GM12801 (cell line): ENCODE measurements around the gene SLC35F6.

Experiments used
- CTCF ChIP-seq: IDR thresholded peaks from one replicate; pipeline ENCODE4 v1.5.1; 2011; ENCODE audit warnings: control low read depth; ENCODE audit not compliant: insufficient read length; ENCODE audit errors: extremely low read depth

The SLC35F6 gene

GRCh38 chr2:26725521-26725820 is 38.6 kb upstream of the SLC35F6 start:
- no peak for TF ChIP-seq CTCF

DNA sequence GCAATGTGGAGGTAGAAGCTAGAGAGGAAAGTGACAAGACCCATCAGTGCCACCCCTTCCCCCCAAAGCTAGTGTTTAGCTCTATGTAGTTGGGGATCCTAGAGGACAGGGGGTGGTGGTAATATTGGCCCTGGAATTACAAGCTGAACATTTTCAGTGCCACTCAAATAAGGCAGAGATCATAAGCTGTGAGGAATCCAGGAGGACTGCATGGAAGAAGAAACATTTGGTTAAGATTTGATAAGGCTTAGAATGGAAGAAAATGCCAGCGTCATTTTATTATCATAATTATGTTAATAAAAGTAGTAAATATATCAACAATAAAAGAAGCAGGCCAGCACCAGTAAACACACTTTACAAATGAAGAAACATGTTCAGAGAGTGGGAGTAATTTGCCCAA is 37.9 kb upstream of the SLC35F6 start:
- no peak for TF ChIP-seq CTCF

- TF ChIP-seq CTCF = no peak
Observed at GRCh38 chr2:26727641-26728561, 36.2 kb upstream of the SLC35F6 start.

DNA sequence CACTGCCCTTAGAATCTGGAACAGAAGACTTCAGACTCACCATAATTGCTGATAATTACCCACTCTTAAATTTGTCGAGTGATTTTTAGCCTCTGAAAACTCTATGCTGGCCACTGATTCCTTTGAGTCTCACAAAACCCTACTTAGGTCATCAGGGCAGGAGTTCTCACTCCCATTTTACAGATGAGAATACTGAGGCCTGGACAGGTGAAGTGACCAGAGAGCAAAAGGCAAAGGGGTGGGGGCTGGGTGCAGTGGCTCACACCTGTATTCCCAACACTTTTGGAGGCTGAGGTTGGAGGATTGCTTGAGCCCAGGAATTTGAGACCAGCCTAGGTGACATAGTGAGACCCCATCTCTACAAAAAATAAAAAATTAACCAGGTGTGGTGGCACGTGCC is 34.8 kb upstream of the SLC35F6 start:
- TF ChIP-seq CTCF = no peak

DNA sequence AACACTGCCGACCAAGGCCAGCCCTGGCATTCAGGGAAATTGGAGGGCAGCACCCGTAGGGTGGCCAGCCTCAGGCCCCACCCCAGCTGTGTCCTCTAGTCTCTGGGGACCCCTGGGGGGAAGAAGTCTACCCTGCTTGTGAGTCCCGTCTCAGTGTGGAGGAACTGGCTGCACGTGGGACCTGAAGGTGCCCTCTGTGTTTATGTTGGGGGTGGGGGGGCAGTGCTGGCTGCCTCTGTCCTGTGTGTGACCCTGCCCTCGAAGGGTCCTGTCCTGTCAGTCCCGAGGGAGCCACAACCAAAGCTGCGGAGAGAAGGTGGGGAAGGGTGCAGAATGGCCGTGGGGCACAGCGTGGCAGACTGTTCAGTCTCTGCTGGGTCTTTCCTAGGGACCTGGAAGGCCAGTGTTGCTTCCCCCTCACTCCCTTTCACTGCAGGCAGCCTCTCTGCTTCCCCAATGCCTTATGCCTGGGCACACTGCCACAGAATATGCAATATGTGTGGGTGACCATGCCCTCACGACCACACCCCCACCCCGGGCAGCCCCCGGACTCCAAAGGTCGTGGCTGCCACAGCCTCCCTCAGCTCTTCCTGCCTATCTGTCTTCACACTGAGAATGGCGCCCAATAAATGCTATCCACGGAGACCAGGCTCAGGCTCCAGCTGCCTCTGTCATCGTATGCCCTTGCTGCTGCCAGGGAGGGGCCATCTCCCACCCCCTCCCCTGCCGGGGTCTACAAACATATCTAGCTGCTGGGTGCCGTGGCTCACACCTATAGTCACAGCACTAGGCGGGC is 33.3 kb upstream of the SLC35F6 start:
- TF ChIP-seq CTCF = no peak

- no peak for TF ChIP-seq CTCF
Observed at GRCh38 chr2:26731714-26732113, 32.4 kb upstream of the SLC35F6 start.

DNA sequence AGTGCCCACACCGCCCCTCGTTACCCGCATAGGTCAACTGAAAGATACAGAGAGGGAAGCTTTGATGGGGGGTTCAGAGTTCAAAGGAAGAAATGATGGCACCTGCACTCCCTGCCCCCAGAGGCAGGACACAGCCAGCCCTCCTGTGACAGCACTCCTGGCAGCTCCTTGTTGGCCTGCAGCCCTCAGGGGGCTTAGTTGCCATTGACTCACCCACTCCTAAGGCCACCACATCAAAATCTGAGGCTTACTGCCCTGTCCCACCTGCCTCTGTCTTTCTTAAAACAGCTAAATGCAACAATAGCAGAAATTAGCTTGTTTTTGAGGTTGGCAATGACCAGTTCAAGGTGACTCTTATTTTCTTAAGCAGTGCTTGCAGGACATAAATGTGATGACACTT is 31.6 kb upstream of the SLC35F6 start:
- TF ChIP-seq CTCF = no peak
